GM19328 (cell line): ENCODE results near the gene ALLC.
"Not testable (repeated sequence)": the region's sequence is repeated elsewhere in the genome, so short reads cannot be mapped to it uniquely, and the experiment has no call there.

Source experiments
- ATAC-seq: cut with Tn5 transposase; IDR thresholded peaks from one replicate; pipeline ENCODE4 v1.9.1; 2021; ENCODE audit warnings: mild to moderate bottlenecking, moderate library complexity; ENCODE audit not compliant: unreplicated experiment

Gene ALLC

GRCh38 chr2:3654011-3654410 is 4.0 kb upstream of the ALLC start:
- no peak for ATAC-seq

- ATAC-seq: no peak
Measured at GRCh38 chr2:3654531-3655225, 3.3 kb upstream of the ALLC start.

GRCh38 chr2:3655871-3656761 is 1.9 kb upstream of the ALLC start:
- ATAC-seq: no peak

GRCh38 chr2:3656762-3657721 is 958 bp upstream of the ALLC start:
- no peak for ATAC-seq

- no peak for ATAC-seq
Measured at GRCh38 chr2:3659447-3660432, 1.7 kb downstream of the ALLC start.

GRCh38 chr2:3660640-3661039 is 2.6 kb downstream of the ALLC start:
- ATAC-seq: not testable (repeated sequence)

GRCh38 chr2:3661149-3661660 is 3.2 kb downstream of the ALLC start:
- ATAC-seq: no peak

GRCh38 chr2:3662239-3662638 is 4.2 kb downstream of the ALLC start:
- no peak for ATAC-seq

- ATAC-seq: no peak
Measured at GRCh38 chr2:3664118-3664517, 6.1 kb downstream of the ALLC start.

GRCh38 chr2:3664925-3665324 is 6.9 kb downstream of the ALLC start:
- no peak for ATAC-seq

GRCh38 chr2:3665886-3666612 is 8.0 kb downstream of the ALLC start:
- ATAC-seq: no peak

- no peak for ATAC-seq
Measured at GRCh38 chr2:3666613-3666975, 8.6 kb downstream of the ALLC start.

- ATAC-seq: no peak
Measured at GRCh38 chr2:3667151-3667631, 9.2 kb downstream of the ALLC start.

GRCh38 chr2:3669656-3670055 is 11.7 kb downstream of the ALLC start:
- ATAC-seq: no peak

GRCh38 chr2:3670376-3670775 is 12.4 kb downstream of the ALLC start:
- ATAC-seq: no peak

- ATAC-seq: no peak
Measured at GRCh38 chr2:3670941-3671340, 12.9 kb downstream of the ALLC start.

- no peak for ATAC-seq
Measured at GRCh38 chr2:3672861-3673678, 15.1 kb downstream of the ALLC start.
